Measurements from ENCODE around the gene ARPP21.

ARPP21 gene

GRCh38 chr3:35666888-35667287 lies 27.6 kb downstream of the ARPP21 start:
- H3K4me1 ChIP-seq (ENCODE audit: low read length): peaks cover 54% of the 10 kb centered on the region
- no peak overlapping the region for H3K27ac ChIP-seq (ENCODE audit: low read length)
- no peaks in the 10 kb centered on the region for H3K79me2 ChIP-seq (ENCODE audit: low read length)
- no peaks in the 10 kb centered on the region for H3K36me3 ChIP-seq (replicated peaks; ENCODE audit: low read depth, low read length)
- TF ChIP-seq CTCF (IDR thresholded peaks at IDR 0.05; ENCODE audit: low read depth, low read length) (no peak), EZH2phosphoT487 (IDR thresholded peaks at IDR 0.05; ENCODE audit: low read depth) (no peak)
- no peaks in the 10 kb centered on the region for H4K20me1 ChIP-seq (ENCODE audit: insufficient read depth, low read length)
- H3K9me3 ChIP-seq (ENCODE audit: insufficient read depth, low read length): no peaks in the 10 kb centered on the region; the same call in 1 of the 2 replicates
- no peaks in the 10 kb centered on the region for H3K27me3 ChIP-seq (ENCODE audit: low read depth, low read length)
- no peak overlapping the region for H3K9ac ChIP-seq (ENCODE audit: low read length)
- no peak overlapping the region for H2AFZ ChIP-seq (ENCODE audit: low read depth, low read length)
- H3K4me3 ChIP-seq (ENCODE audit: low read length): no peak overlapping the region
- H3K4me2 ChIP-seq (ENCODE audit: low read length): no peak overlapping the region

- Histone ChIP-seq H3K4me3 (ENCODE audit: low read length) (peak overlapping the region; percentile 45), H3K36me3 (replicated peaks; ENCODE audit: low read depth, low read length) (no peaks in the 10 kb centered on the region), H3K27ac (ENCODE audit: low read length) (no peak overlapping the region), H3K4me2 (ENCODE audit: low read length) (peak overlapping the region; percentile 59), H3K79me2 (ENCODE audit: low read length) (no peaks in the 10 kb centered on the region), H3K9me3 (ENCODE audit: insufficient read depth, low read length) (no peaks in the 10 kb centered on the region; the same call in 1 of the 2 replicates), H3K9ac (ENCODE audit: low read length) (0 out of 2 replicates have a peak overlapping the region, but pooled peaks have one; percentile 5), H3K27me3 (ENCODE audit: low read depth, low read length) (no peaks in the 10 kb centered on the region), H2AFZ (ENCODE audit: low read depth, low read length) (peak overlapping the region; percentile 54), H4K20me1 (ENCODE audit: insufficient read depth, low read length) (no peaks in the 10 kb centered on the region), H3K4me1 (ENCODE audit: low read length) (peaks cover 43% of the 10 kb centered on the region)
- TF ChIP-seq EZH2phosphoT487 (IDR thresholded peaks at IDR 0.05; ENCODE audit: low read depth): no peak
- no peak for TF ChIP-seq CTCF (IDR thresholded peaks at IDR 0.05; ENCODE audit: low read depth, low read length)
Observed at GRCh38 chr3:35670408-35670965, 31.2 kb downstream of the ARPP21 start.

- no peaks in the 10 kb centered on the region for H3K79me2 ChIP-seq (ENCODE audit: low read length)
- no peak overlapping the region for H3K4me3 ChIP-seq (ENCODE audit: low read length)
- H3K9ac ChIP-seq (ENCODE audit: low read length): no peak overlapping the region
- no peaks in the 10 kb centered on the region; the same call in 1 of the 2 replicates for H3K9me3 ChIP-seq (ENCODE audit: insufficient read depth, low read length)
- no peaks in the 10 kb centered on the region for H3K36me3 ChIP-seq (replicated peaks; ENCODE audit: low read depth, low read length)
- no peak overlapping the region for H3K27ac ChIP-seq (ENCODE audit: low read length)
- peak overlapping the region; percentile 59 for H3K4me2 ChIP-seq (ENCODE audit: low read length)
- 0 out of 2 replicates have a peak overlapping the region, but pooled peaks have one; percentile 5 for H2AFZ ChIP-seq (ENCODE audit: low read depth, low read length)
- TF ChIP-seq EZH2phosphoT487 (IDR thresholded peaks at IDR 0.05; ENCODE audit: low read depth) (no peak), CTCF (IDR thresholded peaks at IDR 0.05; ENCODE audit: low read depth, low read length) (no peak)
- H3K27me3 ChIP-seq (ENCODE audit: low read depth, low read length): no peaks in the 10 kb centered on the region
- H3K4me1 ChIP-seq (ENCODE audit: low read length): peaks cover 36% of the 10 kb centered on the region
- H4K20me1 ChIP-seq (ENCODE audit: insufficient read depth, low read length): no peaks in the 10 kb centered on the region
Observed at GRCh38 chr3:35671483-35671882, 32.2 kb downstream of the ARPP21 start.

- Histone ChIP-seq H3K9ac (ENCODE audit: low read length) (no peak overlapping the region), H3K27me3 (ENCODE audit: low read depth, low read length) (no peaks in the 10 kb centered on the region), H3K4me3 (ENCODE audit: low read length) (no peak overlapping the region), H3K36me3 (replicated peaks; ENCODE audit: low read depth, low read length) (no peaks in the 10 kb centered on the region), H3K9me3 (ENCODE audit: insufficient read depth, low read length) (no peaks in the 10 kb centered on the region; the same call in 1 of the 2 replicates), H3K4me1 (ENCODE audit: low read length) (peaks cover 39% of the 10 kb centered on the region), H2AFZ (ENCODE audit: low read depth, low read length) (no peak overlapping the region), H4K20me1 (ENCODE audit: insufficient read depth, low read length) (no peaks in the 10 kb centered on the region), H3K4me2 (ENCODE audit: low read length) (no peak overlapping the region), H3K27ac (ENCODE audit: low read length) (no peak overlapping the region), H3K79me2 (ENCODE audit: low read length) (no peaks in the 10 kb centered on the region)
- TF ChIP-seq CTCF (IDR thresholded peaks at IDR 0.05; ENCODE audit: low read depth, low read length) (no peak), EZH2phosphoT487 (IDR thresholded peaks at IDR 0.05; ENCODE audit: low read depth) (no peak)
Observed at GRCh38 chr3:35673017-35673416, 33.7 kb downstream of the ARPP21 start.
